Urinary bladder (tissue), 4 donors: ENCODE results near the gene MYRIP. TPM values are rescaled to one million over a fixed set of nuclear protein-coding genes. Genes with fewer than 3 reads are reported as not detected.

Source experiments
- DNase-seq: peaks from one replicate; pipeline ENCODE4 v3.0.0-alpha.2; 2015; ENCODE audit errors: extremely low spot score
- H3K27ac ChIP-seq: one replicate; pipeline ENCODE4 v1.5.1; 2013; ENCODE audit warnings: low read depth, mild to moderate bottlenecking, moderate library complexity
- H3K36me3 ChIP-seq: one replicate; pipeline ENCODE4 v1.6.1; 2013; ENCODE audit warnings: mild to moderate bottlenecking, moderate library complexity; ENCODE audit not compliant: insufficient read depth
- H3K4me1 ChIP-seq: one replicate; pipeline ENCODE4 v1.6.1; 2013; ENCODE audit warnings: mild to moderate bottlenecking, moderate library complexity; ENCODE audit not compliant: insufficient read depth
- H3K4me3 ChIP-seq: one replicate; pipeline ENCODE4 v1.5.1; 2013; ENCODE audit warnings: low read depth, low read length
- WGBS: extraction: QIAGEN DNeasy Blood & Tissue Kit; methylation state at CpG from one replicate; pipeline ENCODE4 v1.1.7; 2013; 5-methylcytosine and 5-hydroxymethylcytosine counted together
- polyA plus RNA-seq: library from polyadenylated mRNA; stranded (reverse); fragments of 200-250 nt; gene quantifications from one replicate; pipeline ENCODE4 v1.2.3, GENCODE V29; 2013
- total RNA-seq: library from RNA; depleted of rRNA; stranded (reverse); fragments of >200 nt; gene quantifications from one replicate; pipeline ENCODE4 v1.2.3, GENCODE V29; 2014
- donor health status: healthy with polysubstance abuse.
- donor health status: healthy.

The MYRIP gene
- total and polyA plus RNA-seq, 2 donors = 2.9 to 4.4 TPM

DNA sequence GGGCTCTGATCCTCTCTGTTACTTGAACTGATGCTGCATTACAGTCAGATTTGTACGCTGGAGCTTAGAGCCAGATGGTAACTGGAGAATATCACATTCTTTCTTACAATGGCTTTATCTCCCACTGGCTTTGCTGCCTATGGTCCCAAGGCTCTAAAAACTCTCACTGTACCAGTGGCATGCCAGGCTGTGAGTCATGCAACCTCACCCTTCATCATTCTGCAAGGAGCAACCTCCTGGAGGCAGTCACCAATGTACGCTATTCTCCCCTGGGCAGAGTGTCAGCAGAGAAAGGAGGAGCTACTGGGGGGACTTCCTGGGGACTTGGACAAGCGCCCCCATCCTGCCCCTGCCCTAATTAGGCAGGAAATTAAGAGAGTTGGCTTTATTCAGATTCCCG, 402.2 kb downstream of the MYRIP start:
- H3K27ac ChIP-seq = no peak overlapping the region
- H3K4me3 ChIP-seq = no peak overlapping the region
- no peaks in the 10 kb centered on the region for H3K36me3 ChIP-seq
- 77% methylated on average over 4 of the region's 4 CpGs for WGBS
- H3K4me1 ChIP-seq = no peaks in the 10 kb centered on the region
- DNase-seq = no peak

DNA sequence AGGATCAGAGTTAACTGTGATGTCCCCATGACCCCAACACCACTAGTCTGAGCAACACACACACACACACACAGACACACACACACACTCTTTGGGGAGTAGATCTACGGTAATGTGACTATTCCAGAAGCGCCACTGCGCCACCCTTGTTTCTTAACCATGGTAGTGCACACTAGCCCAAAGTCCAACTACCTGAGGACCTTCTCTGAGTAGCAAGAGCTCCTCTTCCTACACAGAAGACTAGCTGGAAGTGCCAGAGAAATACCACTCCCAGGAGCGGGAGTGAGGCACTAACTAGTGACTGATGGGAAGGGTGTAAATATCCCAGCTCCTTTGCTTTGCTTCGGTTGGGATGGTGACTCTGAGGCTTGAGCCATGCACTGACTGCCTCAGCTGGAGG, 404.1 kb downstream of the MYRIP start:
- DNase-seq = no peak
- no peak overlapping the region for H3K4me3 ChIP-seq
- no peaks in the 10 kb centered on the region for H3K4me1 ChIP-seq
- no peaks in the 10 kb centered on the region for H3K36me3 ChIP-seq
- H3K27ac ChIP-seq = no peak overlapping the region
- WGBS = 70% methylated on average over 5 of the region's 5 CpGs

DNA sequence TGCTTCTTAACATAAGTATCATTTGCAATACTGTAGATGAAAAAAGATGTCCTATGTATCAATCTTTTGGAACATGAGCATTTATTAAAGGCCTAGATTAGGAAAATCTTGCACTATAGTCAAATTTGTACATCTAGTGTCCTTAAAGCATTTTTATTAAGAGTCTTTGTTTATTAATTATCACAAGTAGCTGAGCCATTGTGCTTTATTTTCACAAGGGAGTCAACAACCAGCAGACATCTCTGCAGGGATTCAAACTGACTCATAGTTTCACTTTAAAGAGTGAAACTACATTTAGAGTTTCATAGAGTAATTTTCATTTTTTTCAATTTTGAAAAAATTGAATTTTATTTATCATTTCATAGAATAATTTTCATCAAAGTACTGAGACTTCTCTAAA, 405.6 kb downstream of the MYRIP start:
- no peak overlapping the region for H3K27ac ChIP-seq
- no peak for DNase-seq
- H3K4me3 ChIP-seq = no peak overlapping the region
- no peaks in the 10 kb centered on the region for H3K4me1 ChIP-seq
- no peaks in the 10 kb centered on the region for H3K36me3 ChIP-seq

DNA sequence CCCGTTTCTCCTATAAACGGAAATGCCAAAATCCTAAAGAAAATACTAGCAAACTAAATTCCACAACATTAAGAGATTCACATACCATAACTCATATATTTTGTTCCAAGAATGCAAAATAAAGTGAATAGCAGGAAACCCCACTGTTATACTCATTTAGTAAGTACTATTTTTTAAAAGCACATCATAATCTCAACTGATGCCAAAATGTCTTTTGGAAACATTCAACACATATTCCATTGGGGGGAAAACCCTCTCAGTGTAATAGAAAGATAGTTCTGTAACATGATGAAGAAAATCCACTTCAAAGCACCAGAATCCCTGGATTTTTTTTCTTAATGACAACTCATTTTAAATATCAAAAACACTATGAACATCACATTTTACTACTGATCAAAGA, 407.1 kb downstream of the MYRIP start:
- no peak for DNase-seq
- no peak overlapping the region for H3K4me3 ChIP-seq
- no peaks in the 10 kb centered on the region for H3K36me3 ChIP-seq
- H3K27ac ChIP-seq = no peak overlapping the region
- H3K4me1 ChIP-seq = no peaks in the 10 kb centered on the region
- WGBS = 57% methylated on average over 2 of the region's 2 CpGs

DNA sequence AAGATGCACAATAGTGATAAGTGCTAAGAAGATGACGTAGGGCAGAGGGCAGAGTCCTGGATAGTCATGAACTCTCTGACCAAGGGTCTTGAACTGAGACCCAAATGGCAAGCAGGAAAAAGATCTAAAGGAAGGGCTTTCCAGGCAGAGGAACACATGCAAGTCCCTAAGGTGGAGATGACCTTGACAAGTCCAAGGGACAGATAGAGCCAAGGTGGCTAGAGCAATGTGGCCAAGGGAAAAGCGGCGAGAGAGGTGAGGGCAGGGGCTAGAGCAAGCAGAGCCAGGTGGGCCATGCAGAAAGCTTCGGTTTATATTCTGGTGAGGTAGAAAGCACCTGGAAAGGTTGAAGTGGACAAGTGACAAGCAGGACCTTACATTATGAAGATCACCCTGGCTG, 414.4 kb downstream of the MYRIP start:
- WGBS = 91% methylated on average over 4 of the region's 4 CpGs
- DNase-seq = no peak
- no peaks in the 10 kb centered on the region for H3K36me3 ChIP-seq
- no peaks in the 10 kb centered on the region for H3K4me1 ChIP-seq
- no peak overlapping the region for H3K27ac ChIP-seq
- no peak overlapping the region for H3K4me3 ChIP-seq

DNA sequence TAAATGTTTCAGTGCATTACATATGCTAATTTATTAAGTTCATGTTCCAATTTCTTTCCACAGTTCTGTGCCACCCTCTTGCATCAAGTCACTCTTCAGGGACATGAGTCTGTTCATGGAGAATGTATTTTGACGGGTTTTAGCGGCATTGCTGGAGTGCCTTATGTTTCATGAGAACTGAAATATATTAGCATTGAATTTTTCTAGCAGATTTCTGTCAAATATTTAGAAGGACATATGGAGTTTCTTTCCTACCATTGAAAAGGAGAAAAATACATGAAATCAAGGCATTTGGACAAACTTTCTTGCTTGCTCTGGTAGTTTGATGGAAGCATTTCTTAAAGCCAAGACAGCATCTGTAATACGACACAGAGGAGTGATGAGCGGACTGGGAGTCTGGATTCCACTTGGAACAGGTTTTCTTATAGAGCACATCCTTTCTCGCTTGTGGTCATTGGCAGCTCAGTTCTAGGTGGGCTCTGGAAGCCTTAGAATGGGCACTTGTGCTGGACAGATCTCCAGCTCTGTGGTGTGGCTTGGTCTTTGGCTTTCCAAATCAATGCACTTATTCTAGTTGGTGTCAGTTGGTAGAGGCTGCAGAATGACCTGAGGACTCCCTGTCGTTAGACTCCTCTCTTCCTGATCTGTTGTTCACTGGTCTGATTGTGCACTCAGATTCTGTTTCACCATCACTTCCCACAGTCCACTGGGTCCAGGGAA, 415.5 kb downstream of the MYRIP start:
- no peak for DNase-seq
- H3K27ac ChIP-seq = no peak overlapping the region
- 85% methylated on average over 6 of the region's 6 CpGs for WGBS
- no peaks in the 10 kb centered on the region for H3K36me3 ChIP-seq
- no peak overlapping the region for H3K4me3 ChIP-seq
- H3K4me1 ChIP-seq = no peaks in the 10 kb centered on the region

DNA sequence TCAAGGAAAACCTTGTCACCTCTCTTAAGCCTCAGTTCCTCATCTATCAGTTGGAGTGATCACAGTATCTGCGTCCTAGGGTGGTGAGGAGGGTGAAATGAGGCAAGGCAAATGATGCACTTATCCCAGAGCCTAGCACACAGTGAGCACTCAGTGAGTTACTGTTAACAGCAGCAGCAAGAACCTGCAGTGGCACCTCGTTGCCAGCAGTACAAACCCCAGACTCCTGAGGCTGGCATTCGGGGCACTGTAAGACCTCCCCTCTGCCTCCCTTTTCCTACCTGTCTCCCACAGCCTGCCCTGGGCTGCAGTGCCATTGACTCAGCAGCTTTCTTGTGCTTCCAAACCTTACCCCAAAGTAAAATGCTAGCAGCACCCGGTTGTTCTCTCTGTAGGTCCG, 417.2 kb downstream of the MYRIP start:
- no peak for DNase-seq
- Histone ChIP-seq H3K27ac (no peak overlapping the region), H3K36me3 (no peaks in the 10 kb centered on the region), H3K4me1 (no peaks in the 10 kb centered on the region), H3K4me3 (no peak overlapping the region)
- 77% methylated on average over 5 of the region's 5 CpGs for WGBS

DNA sequence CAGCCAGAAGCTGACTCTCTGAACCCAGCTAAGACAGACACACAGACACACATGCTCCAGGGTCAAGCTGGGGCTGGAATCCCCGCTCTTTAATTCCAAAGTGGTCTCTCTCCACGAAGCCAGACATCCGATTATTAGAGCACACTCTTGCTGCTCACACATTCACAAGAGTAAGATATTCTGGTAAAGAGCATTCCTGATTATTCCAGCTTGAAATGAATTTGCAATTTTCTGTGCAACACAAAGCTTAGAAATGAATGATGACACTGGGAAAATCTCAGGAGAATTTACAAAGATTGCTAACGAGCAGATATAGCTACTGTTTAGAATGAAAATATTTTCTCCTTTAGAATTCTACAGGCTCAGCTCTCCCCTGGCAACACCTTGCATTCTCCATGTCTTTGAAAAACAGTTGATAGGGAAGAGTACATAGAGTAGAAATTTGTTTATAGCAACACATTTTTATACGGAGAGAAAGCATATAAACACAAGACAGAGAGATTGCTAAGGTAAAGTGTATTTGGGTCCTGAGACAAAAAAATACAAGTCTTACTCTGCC, 419.5 kb downstream of the MYRIP start:
- no peaks in the 10 kb centered on the region for H3K4me1 ChIP-seq
- 62% methylated on average over 5 of the region's 5 CpGs for WGBS
- H3K27ac ChIP-seq = no peak overlapping the region
- no peak overlapping the region for H3K4me3 ChIP-seq
- no peak for DNase-seq
- no peaks in the 10 kb centered on the region for H3K36me3 ChIP-seq

DNA sequence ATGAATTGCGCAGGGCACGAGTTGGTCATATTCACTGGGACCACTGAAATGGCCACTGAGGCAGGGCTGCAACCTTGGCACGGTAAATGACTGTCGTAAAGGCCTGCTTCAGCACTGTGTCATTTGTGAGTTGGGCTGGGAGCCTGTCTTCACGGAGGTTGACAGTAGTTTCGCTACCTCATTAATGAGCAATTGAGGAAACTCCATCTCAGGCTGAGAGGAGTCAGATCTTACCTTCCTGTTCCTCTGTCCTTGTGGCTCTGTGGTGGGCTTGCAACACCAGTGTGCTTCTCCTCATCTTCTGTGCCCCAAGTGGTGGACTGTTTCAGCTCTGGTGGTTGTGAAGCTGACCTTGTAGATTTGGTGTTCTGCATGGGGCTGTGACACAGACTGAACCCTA, 420.0 kb downstream of the MYRIP start:
- WGBS = 80% methylated on average over 6 of the region's 6 CpGs
- Histone ChIP-seq H3K27ac (no peak overlapping the region), H3K36me3 (no peaks in the 10 kb centered on the region), H3K4me3 (no peak overlapping the region), H3K4me1 (no peaks in the 10 kb centered on the region)
- no peak for DNase-seq

DNA sequence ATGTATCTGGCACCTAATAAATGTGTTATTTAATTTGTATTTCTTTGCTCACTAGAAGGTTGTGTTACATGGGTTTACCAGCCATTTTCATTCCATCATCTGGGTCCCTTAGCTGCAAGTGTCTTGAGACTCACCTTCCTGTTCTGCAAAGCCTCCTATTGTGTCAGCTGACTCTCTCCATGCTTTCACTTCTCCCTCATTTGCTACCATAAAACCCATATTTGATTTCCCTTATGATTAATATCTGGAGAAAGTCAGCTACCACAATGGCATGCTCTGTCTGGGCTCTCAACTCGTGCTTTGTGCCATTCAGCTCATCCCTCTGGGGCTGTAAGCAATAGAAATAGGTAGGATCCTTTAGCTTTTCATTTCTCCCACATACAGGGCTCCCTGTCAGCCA, 420.6 kb downstream of the MYRIP start:
- Histone ChIP-seq H3K27ac (no peak overlapping the region), H3K4me3 (no peak overlapping the region), H3K36me3 (no peaks in the 10 kb centered on the region), H3K4me1 (no peaks in the 10 kb centered on the region)
- no peak for DNase-seq
- WGBS = 76% methylated on average over 1 of the region's 1 CpG

DNA sequence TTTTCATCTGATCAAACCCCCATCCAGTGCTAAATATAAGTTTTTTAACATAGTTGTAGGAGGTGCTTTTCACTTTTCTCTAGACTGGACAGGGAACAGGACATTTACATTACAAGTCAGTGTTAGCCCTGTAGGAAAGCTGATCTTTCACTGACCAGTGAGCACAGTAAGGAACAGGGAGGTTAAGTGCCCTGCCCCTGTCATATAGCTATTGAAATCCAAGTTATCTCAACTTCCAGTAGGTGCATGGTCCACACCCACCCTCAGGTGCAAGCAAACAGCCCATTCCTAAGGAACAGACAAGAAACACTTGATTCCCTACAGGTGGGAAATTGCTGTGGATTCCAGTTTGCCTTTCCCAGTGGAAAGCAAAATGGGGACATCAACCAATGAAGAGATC, 421.0 kb downstream of the MYRIP start:
- DNase-seq = no peak
- H3K27ac ChIP-seq = no peak overlapping the region
- H3K4me1 ChIP-seq = no peaks in the 10 kb centered on the region
- no peak overlapping the region for H3K4me3 ChIP-seq
- no peaks in the 10 kb centered on the region for H3K36me3 ChIP-seq

DNA sequence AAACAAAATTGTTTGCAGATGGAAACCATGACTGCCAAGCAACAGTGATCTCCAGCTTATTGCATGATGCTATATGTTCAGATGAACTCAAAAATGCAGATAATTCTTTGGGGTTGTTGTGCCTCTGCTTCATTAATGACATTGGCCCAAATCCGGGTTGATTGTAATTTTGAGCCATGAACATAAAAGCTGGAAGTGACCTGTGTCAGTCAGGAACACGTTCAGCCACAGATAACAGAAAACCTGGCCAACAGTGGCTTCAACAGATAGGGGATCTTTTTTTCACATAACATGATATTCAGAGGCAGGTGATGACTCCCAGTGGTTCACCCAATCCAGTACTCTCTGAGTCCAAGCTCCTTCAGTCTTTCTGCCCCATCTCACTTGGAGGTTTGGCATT, 423.2 kb downstream of the MYRIP start:
- no peak for DNase-seq
- no peaks in the 10 kb centered on the region for H3K36me3 ChIP-seq
- 75% methylated on average over 2 of the region's 2 CpGs for WGBS
- no peak overlapping the region for H3K27ac ChIP-seq
- H3K4me3 ChIP-seq = no peak overlapping the region
- no peaks in the 10 kb centered on the region for H3K4me1 ChIP-seq

DNA sequence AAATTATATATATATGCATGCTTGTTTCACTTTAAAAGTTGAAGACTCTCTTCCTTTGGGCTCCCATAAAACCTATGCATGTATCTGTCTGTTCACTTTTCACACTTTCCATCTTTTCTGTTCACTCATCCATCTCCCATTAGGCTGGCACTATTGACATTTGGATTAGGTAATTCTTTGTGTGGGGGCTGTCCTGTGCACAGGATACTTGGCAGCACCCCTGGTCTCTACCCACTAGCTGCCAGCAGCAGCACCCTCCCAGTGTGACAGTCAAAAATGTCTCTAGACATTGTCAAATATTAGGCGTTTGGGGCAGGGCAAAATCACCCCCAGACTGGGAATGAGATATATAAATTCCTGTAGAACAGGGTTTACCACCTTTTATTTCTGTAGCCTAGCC, 427.8 kb downstream of the MYRIP start:
- Histone ChIP-seq H3K27ac (no peak overlapping the region), H3K36me3 (no peaks in the 10 kb centered on the region), H3K4me3 (no peak overlapping the region), H3K4me1 (no peaks in the 10 kb centered on the region)
- WGBS = 85% methylated on average over 1 of the region's 1 CpG
- DNase-seq = no peak

DNA sequence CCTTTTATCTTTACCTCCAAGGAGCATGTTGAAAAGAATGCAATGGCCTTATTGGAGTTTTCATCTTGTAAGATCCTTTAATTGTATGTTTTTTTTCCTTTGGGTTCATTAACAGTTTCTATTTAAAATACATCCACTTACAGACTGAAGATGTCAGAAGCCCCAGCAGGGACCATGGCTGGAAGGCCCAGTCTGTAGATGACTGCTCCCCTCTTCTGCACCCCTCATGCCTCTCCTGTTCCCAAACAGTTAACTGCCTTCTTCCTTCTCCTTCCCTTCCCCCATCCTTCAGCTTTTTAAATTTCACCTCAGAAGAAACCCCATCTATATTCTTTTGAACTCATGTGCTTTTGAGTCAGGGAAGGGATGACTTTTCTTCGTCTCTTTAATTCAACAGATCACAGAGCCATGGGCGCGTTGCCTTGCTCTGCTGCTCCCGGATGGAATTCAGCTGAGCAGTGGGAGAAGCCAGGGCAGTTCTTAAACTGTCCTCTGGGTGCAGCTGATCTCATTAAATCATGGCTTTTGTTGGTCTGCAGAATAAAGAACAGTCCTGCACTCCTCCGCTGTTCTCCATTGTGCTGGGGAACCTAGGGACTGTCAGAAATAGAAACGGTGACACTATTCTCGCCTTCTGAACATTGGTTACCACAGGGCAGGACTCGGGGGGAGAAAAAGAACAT, 428.6 kb downstream of the MYRIP start:
- no peak for DNase-seq
- no peak overlapping the region for H3K4me3 ChIP-seq
- WGBS = 50% methylated on average over 8 of the region's 8 CpGs
- no peak overlapping the region for H3K27ac ChIP-seq
- no peaks in the 10 kb centered on the region for H3K36me3 ChIP-seq
- no peaks in the 10 kb centered on the region for H3K4me1 ChIP-seq
